WTC11 (cell line): ENCODE data around the gene TMEM181. TPM values are rescaled to one million over a fixed set of nuclear protein-coding genes. Genes with fewer than 3 reads are reported as not detected.
"Not testable (repeated sequence)": the region's sequence is repeated elsewhere in the genome, so short reads cannot be mapped to it uniquely, and the experiment has no call there.

Experiments
- ATAC-seq: fragments of 200-7000 bp; cut with Tn5 transposase; 2 replicates; pipeline ENCODE4 v1.10.0; 2021; ENCODE audit warnings: mild to moderate bottlenecking, moderate library complexity
- CTCF ChIA-PET: fragments of 300-600 bp; sonication (Branson Sonifier 250); formaldehyde crosslinking; loops from one replicate; lab custom pipeline; 2021; ENCODE audit warnings: antibody characterized with exemption; lab: Charles Lee
- POLR2A ChIA-PET: fragments of 350-600 bp; sonication (Branson Sonifier 250); formaldehyde crosslinking; loops from one replicate; lab custom pipeline; 2021; ENCODE audit warnings: antibody characterized with exemption; lab: Charles Lee
- DNase-seq: peaks from one replicate; pipeline ENCODE4 v3.0.0; 2021; ENCODE audit warnings: low spot score
- H3K27ac Mint-ChIP-seq: 2 replicates; pipeline ENCODE4 v1.8.0; 2021; ENCODE audit warnings: mixed read lengths
- H3K27me3 Mint-ChIP-seq: 2 replicates; pipeline ENCODE4 v1.8.0; 2021; ENCODE audit warnings: low read depth, mild to moderate bottlenecking, moderate library complexity, mixed read lengths
- H3K36me3 Mint-ChIP-seq: 2 replicates; pipeline ENCODE4 v1.8.0; 2021; ENCODE audit warnings: mixed read lengths
- H3K4me1 Mint-ChIP-seq: 2 replicates; pipeline ENCODE4 v1.8.0; 2022; ENCODE audit warnings: mixed read lengths
- H3K4me3 Mint-ChIP-seq: 2 replicates; pipeline ENCODE4 v1.8.0; 2021; ENCODE audit warnings: mild to moderate bottlenecking, moderate library complexity, mixed read lengths
- H3K9me3 Mint-ChIP-seq: 2 replicates; pipeline ENCODE4 v1.8.0; 2021; ENCODE audit warnings: mixed read lengths
- CBFB ChIP-seq: sonication (generic); formaldehyde crosslinking; IDR thresholded peaks from 2 replicates; pipeline ENCODE4 v1.8.1; 2022; ENCODE audit warnings: mild to moderate bottlenecking, low read depth, missing genetic modification reagents
- CTCF ChIP-seq: fragments of 200-600 bp; IDR thresholded peaks from 2 replicates; pipeline ENCODE4 v1.8.0; 2022; ENCODE audit warnings: antibody characterized with exemption
- GRHL2 ChIP-seq: fragments of 250-450 bp; sonication (Bioruptor Pico); IDR thresholded peaks from 2 replicates; pipeline ENCODE4 v1.8.0; 2022; ENCODE audit warnings: mild to moderate bottlenecking, moderate library complexity; ENCODE audit not compliant: insufficient replicate concordance, severe bottlenecking
- GTF2I ChIP-seq: fragments of 250-450 bp; sonication (Bioruptor Pico); conservative IDR thresholded peaks from 2 replicates; pipeline ENCODE4 v1.4.0; 2021; ENCODE audit warnings: mild to moderate bottlenecking
- MXD4 ChIP-seq: fragments of 250-450 bp; sonication (Bioruptor Pico); IDR thresholded peaks from 2 replicates; pipeline ENCODE4 v1.8.0; 2021; ENCODE audit warnings: mild to moderate bottlenecking, moderate library complexity, borderline replicate concordance
- OVOL2 ChIP-seq: fragments of 250-450 bp; sonication (Bioruptor Pico); IDR thresholded peaks from 2 replicates; pipeline ENCODE4 v1.9.0; 2021; ENCODE audit warnings: mild to moderate bottlenecking, borderline replicate concordance
- TEAD1 ChIP-seq: sonication (generic); formaldehyde crosslinking; IDR thresholded peaks from 2 replicates; pipeline ENCODE4 v1.8.0; 2022; ENCODE audit warnings: mild to moderate bottlenecking, missing genetic modification reagents
- ZNF219 ChIP-seq: sonication (generic); formaldehyde crosslinking; IDR thresholded peaks from 2 replicates; pipeline ENCODE4 v1.8.0; 2023; ENCODE audit warnings: missing genetic modification reagents, mild to moderate bottlenecking, borderline replicate concordance
- ZNF232 ChIP-seq: sonication (generic); formaldehyde crosslinking; IDR thresholded peaks from 2 replicates; pipeline ENCODE4 v1.8.0; 2022; ENCODE audit warnings: mild to moderate bottlenecking, missing genetic modification reagents
- ZNF423 ChIP-seq: fragments of 250-450 bp; sonication (Bioruptor Pico); IDR thresholded peaks from 2 replicates; pipeline ENCODE4 v2.1.2; 2022; ENCODE audit warnings: mild to moderate bottlenecking, moderate library complexity
- ZNF671 ChIP-seq: fragments of 250-450 bp; sonication (Bioruptor Pico); IDR thresholded peaks from 2 replicates; pipeline ENCODE4 v1.8.0; 2021; ENCODE audit warnings: mild to moderate bottlenecking
- total RNA-seq: library from RNA; stranded (reverse); gene quantifications from 3 replicates; pipeline ENCODE4 v1.2.3, GENCODE V29; 2021
- TF ChIP-seq, protein P1 (sequence below): fragments of 250-450 bp; sonication (Bioruptor Pico); conservative IDR thresholded peaks from 2 replicates; pipeline ENCODE4 v1.9.0; 2021; ENCODE audit warnings: mild to moderate bottlenecking
- TF ChIP-seq, protein P2 (sequence below): sonication (generic); formaldehyde crosslinking; IDR thresholded peaks from 2 replicates; pipeline ENCODE4 v1.8.0; 2022; ENCODE audit warnings: missing genetic modification reagents

TMEM181 gene
- total RNA-seq, 1 experiment from 2014 or later = 18.8 TPM

- Mint-ChIP-seq H3K36me3 (no peaks in the 10 kb centered on the region), H3K27ac (no peak overlapping the region), H3K4me1 (peaks cover 18% of the 10 kb centered on the region), H3K9me3 (no peaks in the 10 kb centered on the region), H3K27me3 (peaks cover 15% of the 10 kb centered on the region), H3K4me3 (no peak overlapping the region)
- no peak for DNase-seq
- no peak for ATAC-seq
- CTCF ChIA-PET = interaction anchor here (0.6 to 4.8 kb wide), 2 partner anchors 12 to 33 kb away, joined by 4 to 36 read pairs; no protein-coding TSS in a partner anchor
- no peak for TF ChIP-seq MXD4 (CRISPR knock-in tag)
- no peak for TF ChIP-seq OVOL2 (CRISPR knock-in tag)
- no peak for TF ChIP-seq ZNF423 (CRISPR knock-in tag)
- no peak for TF ChIP-seq ZNF671
- TF ChIP-seq CBFB (CRISPR knock-in tag) = no peak
- no peak for TF ChIP-seq GRHL2 (CRISPR knock-in tag)
- TF ChIP-seq TEAD1 (CRISPR knock-in tag) = no peak
- no peak for TF ChIP-seq ZNF232 (CRISPR knock-in tag)
- POLR2A ChIA-PET = no interaction called here
Measured at GRCh38 chr6:158647501-158647900, 87.6 kb downstream of the TMEM181 start.

DNA sequence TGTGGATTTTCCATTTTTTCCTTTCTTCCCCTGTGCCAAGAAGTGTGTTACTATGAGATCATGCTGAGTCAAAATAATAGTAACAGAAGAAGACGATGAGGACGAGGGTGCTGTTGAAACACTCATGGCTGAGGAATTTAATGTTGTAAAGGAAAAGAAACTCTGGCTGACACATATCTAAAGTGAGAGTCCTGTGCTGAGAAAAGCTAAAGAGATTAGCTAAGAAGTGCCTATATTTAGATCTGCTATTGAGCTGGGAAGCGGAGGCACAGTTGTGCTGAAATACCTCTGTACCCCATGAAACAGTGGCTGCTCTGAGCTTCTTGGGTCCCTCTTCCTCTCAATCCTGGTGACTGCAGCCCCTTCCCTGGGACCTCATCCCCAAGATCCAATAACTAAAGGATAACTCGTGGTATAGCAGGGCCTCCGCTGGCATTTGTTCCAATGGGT is 88.8 kb downstream of the TMEM181 start:
- H3K27ac Mint-ChIP-seq = no peak overlapping the region
- peaks cover 14% of the 10 kb centered on the region; the same call in 1 of the 2 replicates for H3K4me1 Mint-ChIP-seq
- peaks cover 15% of the 10 kb centered on the region for H3K27me3 Mint-ChIP-seq
- no peaks in the 10 kb centered on the region for H3K36me3 Mint-ChIP-seq
- DNase-seq (no peak), ATAC-seq (no peak)
- POLR2A ChIA-PET = no interaction called here
- no peaks in the 10 kb centered on the region for H3K9me3 Mint-ChIP-seq
- CTCF ChIA-PET = interaction anchor here (0.6 to 1.1 kb wide), 2 partner anchors 12 to 13 kb away, joined by 3 read pairs; no protein-coding TSS in a partner anchor
- TF ChIP-seq ZNF219 (CRISPR knock-in tag) (no peak), CTCF (no peak)
- TF ChIP-seq, all 79 proteins: peak for 0
- no peak overlapping the region for H3K4me3 Mint-ChIP-seq

- H3K27me3 Mint-ChIP-seq = peaks cover 15% of the 10 kb centered on the region
- H3K9me3 Mint-ChIP-seq = no peaks in the 10 kb centered on the region
- H3K4me1 Mint-ChIP-seq = peaks cover 15% of the 10 kb centered on the region
- no peak for ATAC-seq
- POLR2A ChIA-PET = no interaction called here
- no peak within 1 kb of the TSS for H3K27ac Mint-ChIP-seq
- no peak within 1 kb of the TSS for H3K4me3 Mint-ChIP-seq
- DNase-seq = no peak
- TF ChIP-seq, protein P1, sequence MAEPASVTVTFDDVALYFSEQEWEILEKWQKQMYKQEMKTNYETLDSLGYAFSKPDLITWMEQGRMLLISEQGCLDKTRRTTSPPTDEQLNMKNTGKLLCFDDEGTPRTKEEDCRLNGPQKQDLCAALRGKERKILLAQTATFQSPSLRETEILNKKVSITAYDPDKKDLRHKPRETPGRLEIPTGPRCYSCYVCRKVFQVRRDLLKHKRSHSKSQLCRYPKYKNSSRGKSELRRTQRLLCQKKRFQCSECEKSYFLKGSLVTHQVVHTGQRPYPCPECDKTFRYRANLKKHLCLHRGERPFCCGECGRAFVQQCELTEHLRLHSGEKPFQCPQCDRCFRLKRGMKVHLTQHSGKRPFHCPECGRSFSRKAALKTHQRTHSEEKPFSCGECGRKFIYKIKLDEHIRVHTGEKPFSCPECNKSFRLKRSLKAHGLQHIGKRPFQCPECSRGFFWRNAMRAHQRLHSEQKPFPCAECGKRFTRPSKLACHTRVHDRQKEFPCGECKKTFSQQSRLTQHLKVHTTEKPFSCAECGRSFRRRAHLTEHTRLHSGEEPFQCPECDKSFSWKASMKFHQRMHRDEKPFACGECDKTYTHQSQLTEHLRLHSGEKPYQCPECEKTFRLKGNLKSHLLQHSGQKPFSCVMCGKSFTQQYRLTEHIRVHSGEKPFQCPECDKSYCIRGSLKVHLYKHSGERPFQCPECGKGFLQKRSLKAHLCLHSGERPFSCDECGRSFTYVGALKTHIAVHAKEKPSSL (CRISPR knock-in tag) = no peak
- TF ChIP-seq, protein P2, sequence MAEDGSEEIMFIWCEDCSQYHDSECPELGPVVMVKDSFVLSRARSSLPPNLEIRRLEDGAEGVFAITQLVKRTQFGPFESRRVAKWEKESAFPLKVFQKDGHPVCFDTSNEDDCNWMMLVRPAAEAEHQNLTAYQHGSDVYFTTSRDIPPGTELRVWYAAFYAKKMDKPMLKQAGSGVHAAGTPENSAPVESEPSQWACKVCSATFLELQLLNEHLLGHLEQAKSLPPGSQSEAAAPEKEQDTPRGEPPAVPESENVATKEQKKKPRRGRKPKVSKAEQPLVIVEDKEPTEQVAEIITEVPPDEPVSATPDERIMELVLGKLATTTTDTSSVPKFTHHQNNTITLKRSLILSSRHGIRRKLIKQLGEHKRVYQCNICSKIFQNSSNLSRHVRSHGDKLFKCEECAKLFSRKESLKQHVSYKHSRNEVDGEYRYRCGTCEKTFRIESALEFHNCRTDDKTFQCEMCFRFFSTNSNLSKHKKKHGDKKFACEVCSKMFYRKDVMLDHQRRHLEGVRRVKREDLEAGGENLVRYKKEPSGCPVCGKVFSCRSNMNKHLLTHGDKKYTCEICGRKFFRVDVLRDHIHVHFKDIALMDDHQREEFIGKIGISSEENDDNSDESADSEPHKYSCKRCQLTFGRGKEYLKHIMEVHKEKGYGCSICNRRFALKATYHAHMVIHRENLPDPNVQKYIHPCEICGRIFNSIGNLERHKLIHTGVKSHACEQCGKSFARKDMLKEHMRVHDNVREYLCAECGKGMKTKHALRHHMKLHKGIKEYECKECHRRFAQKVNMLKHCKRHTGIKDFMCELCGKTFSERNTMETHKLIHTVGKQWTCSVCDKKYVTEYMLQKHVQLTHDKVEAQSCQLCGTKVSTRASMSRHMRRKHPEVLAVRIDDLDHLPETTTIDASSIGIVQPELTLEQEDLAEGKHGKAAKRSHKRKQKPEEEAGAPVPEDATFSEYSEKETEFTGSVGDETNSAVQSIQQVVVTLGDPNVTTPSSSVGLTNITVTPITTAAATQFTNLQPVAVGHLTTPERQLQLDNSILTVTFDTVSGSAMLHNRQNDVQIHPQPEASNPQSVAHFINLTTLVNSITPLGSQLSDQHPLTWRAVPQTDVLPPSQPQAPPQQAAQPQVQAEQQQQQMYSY (CRISPR knock-in tag) = no peak
- TF ChIP-seq GTF2I (CRISPR knock-in tag) = no peak
- TF ChIP-seq, all 79 proteins: peak for 0
- H3K36me3 Mint-ChIP-seq = no peaks in the 10 kb centered on the region
- CTCF ChIA-PET = interaction anchor here (0.6 to 2.8 kb wide), 4 partner anchors 11 to 42 kb away, joined by 3 to 14 read pairs (median 4); no protein-coding TSS in a partner anchor
Measured at GRCh38 chr6:158649289-158650143, 89.6 kb downstream of the TMEM181 start, which contains the start of gene SYTL3. Gene SYTL3, plus strand, starts transcription at chr6:158650054. Its CDS starts 13,215 bp downstream, at chr6:158663269.

GRCh38 chr6:158651981-158652737 is 92.3 kb downstream of the TMEM181 start:
- POLR2A ChIA-PET, H3K36me3 Mint-ChIP-seq, H3K27me3 Mint-ChIP-seq, DNase-seq, H3K27ac Mint-ChIP-seq, ATAC-seq, H3K4me3 Mint-ChIP-seq, H3K9me3 Mint-ChIP-seq: not testable (repeated sequence)
- CTCF ChIA-PET = interaction anchor here (2.8 kb wide), 1 partner anchor 8 kb away, joined by 14 read pairs; no protein-coding TSS in a partner anchor
- H3K4me1 Mint-ChIP-seq = peaks cover 18% of the 10 kb centered on the region
